ENCODE measurements around the gene SBNO1.

DNA sequence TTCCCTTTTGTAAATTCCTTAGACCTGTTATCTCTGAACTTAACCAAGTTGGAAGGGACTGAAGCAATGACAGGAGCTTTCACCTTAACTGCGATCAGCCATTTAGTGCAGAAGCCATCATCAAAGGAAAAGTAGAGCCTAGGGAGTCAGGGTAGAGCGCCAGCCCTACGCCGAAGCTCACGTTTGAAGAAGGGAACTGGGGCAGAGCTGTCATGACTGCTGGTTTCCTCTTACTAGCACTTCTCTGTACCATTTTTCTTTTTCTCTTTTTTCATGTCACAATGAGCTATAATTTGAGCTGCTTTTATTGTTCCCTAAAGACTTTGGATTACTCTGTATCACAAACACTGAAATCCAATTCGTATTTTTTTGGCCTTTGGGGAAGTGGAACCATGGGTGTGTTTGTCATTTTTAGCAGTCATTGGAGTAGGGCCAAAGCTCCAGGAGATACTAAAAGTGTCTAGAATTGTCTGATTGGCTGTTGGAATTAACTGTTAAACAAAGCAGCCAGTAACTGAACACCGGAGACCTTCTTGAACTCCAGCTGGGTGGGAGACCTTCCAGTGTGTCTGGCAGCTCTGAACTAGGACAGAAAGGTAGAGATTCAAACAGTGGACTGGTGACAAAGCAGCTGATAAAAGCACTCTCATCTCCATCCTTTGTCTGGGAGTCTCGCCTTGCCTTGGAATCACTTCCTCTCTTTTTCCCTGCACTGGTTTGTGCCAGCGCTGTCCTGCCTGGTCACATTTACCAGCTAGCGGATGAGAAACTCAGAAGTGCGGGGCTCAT, 122.3 kb downstream of the SBNO1 start:
- TF ChIP-seq EZH2 (IDR thresholded peaks at IDR 0.05; ENCODE audit: borderline replicate concordance, low read length), result no peak
- TF ChIP-seq CTCF (conservative IDR thresholded peaks at IDR 0.05 in 1 of 2, IDR thresholded peaks at IDR 0.05 in 1 of 2; ENCODE audit: extremely low read depth in 1 of 2, insufficient read depth in 1 of 2, low read depth in 1 of 2, low read length in 2 of 2), result no peak
